VCaP (cell line): Measurements from ENCODE around the gene IFI27L1.

Experiments
- H3K27ac ChIP-seq: fragments of 450-650 bp; 2 replicates; pipeline ENCODE4 v1.5.1; 2017
- CTCF ChIP-seq: fragments of 450-650 bp; conservative IDR thresholded peaks from 2 replicates; pipeline ENCODE4 v1.5.1; 2017; ENCODE audit warnings: mild to moderate bottlenecking, moderate library complexity

The IFI27L1 gene

GRCh38 chr14:94145902-94146527, 64.9 kb downstream of the IFI27L1 start:
- no peak overlapping the region for H3K27ac ChIP-seq
- no peak for TF ChIP-seq CTCF
